MCF 10A (cell line): ENCODE results near the gene DNM3. TPM values are rescaled to one million over a fixed set of nuclear protein-coding genes. Genes with fewer than 3 reads are reported as not detected.

Source experiments
- BruUV-seq: library from RNA; stranded (reverse); fragments of 400-500 nt; replicated peaks from 2 replicates; lab custom pipeline; 2021; lab: Mats Ljungman, UMichigan
- CTCF ChIA-PET: fragments of 300-600 bp; sonication (Branson Sonifier 250); formaldehyde crosslinking; extraction: SDS; loops from one replicate; lab custom pipeline; 2021; ENCODE audit warnings: antibody characterized with exemption, inconsistent platforms; lab: Yijun Ruan, JAX
- POLR2A ChIA-PET: fragments of 300-600, 350-650 bp; sonication (Branson Sonifier 250); formaldehyde crosslinking; extraction: SDS; loops from one replicate; lab custom pipeline; 2020; ENCODE audit warnings: antibody characterized with exemption, inconsistent platforms; lab: Yijun Ruan, JAX
- DNase-seq: peaks from one replicate; pipeline ENCODE4 v3.0.0-alpha.2; 2018; ENCODE audit not compliant: unreplicated experiment
- H3K27ac Mint-ChIP-seq: one replicate; pipeline ENCODE4 v1.8.0; 2022; ENCODE audit warnings: mild to moderate bottlenecking, low read depth, mixed read lengths; ENCODE audit not compliant: unreplicated experiment
- H3K27me3 Mint-ChIP-seq: one replicate; pipeline ENCODE4 v1.8.0; 2022; ENCODE audit warnings: mixed read lengths; ENCODE audit not compliant: insufficient read depth, unreplicated experiment
- H3K36me3 Mint-ChIP-seq: one replicate; pipeline ENCODE4 v1.8.0; 2022; ENCODE audit warnings: mild to moderate bottlenecking, moderate library complexity, mixed read lengths; ENCODE audit not compliant: insufficient read depth, unreplicated experiment
- H3K4me1 Mint-ChIP-seq: one replicate; pipeline ENCODE4 v1.8.0; 2022; ENCODE audit warnings: mixed read lengths; ENCODE audit not compliant: insufficient read depth, unreplicated experiment
- H3K4me3 Mint-ChIP-seq: one replicate; pipeline ENCODE4 v1.8.0; 2022; ENCODE audit warnings: mild to moderate bottlenecking, moderate library complexity, mixed read lengths; ENCODE audit not compliant: unreplicated experiment
- H3K9me3 Mint-ChIP-seq: one replicate; pipeline ENCODE4 v1.8.0; 2022; ENCODE audit warnings: mixed read lengths; ENCODE audit not compliant: unreplicated experiment
- CTCF ChIP-seq: fragments of 200-600 bp; IDR thresholded peaks from one replicate; pipeline ENCODE4 v1.8.0; 2022; ENCODE audit warnings: antibody characterized with exemption, mild to moderate bottlenecking; ENCODE audit not compliant: unreplicated experiment
- intact Hi-C: fragments of 100-400 bp; cut with micrococcal nuclease; formaldehyde crosslinking; loops from 2 replicates; pipeline ENCODE4 v1.14.1; 2022
- total RNA-seq: library from RNA; stranded (reverse); gene quantifications from 2 replicates; pipeline ENCODE4 v1.2.3, GENCODE V29; 2022

The DNM3 gene
- total RNA-seq, 1 experiment from 2014 or later, result 0.68 TPM

DNA sequence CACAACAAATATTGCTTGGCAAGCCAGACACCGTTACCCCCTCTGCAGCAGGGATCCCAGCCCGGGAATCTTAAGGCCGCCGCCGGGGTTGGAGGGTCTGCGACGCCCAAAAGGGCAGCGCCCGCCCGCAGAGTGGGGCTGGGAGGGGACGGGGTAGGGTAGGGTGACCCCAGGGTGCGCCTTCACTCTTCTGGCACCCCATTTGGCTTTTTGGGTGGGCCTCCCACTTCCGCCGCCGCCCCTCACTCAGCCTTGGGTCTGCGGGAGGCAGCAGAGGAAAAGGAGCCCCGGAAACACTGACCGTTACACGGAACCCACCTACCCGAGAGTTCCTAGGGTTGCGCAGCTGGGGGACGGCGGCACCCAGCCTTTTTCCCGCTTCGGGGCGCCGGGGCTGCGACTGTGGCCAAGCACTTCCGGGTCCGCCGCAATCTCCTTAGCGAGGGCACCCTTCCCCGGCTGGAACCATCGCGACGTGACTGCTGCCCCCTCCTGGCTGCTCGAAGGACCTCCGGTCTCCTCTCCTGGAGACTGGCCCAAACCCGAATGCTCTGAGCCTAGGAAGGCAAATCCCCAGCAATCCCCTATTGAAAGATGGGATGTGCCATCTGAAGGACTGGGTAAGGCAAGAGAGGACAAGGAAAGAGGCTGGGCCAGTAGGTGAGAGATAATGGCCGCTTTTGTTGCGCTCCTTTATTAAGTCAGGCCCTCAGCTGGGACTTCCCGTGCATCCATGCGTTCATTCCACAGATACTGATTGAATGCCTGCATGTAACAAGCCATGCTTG is 602.6 kb downstream of the DNM3 start, which contains the start of gene PIGC:
Gene PIGC (minus strand): TSS at position 404 of the 788 bp plus-strand sequence. CDS start 1,447 bp downstream, outside the sequence.
- POLR2A ChIA-PET, result interaction anchor here (0.7 to 1.6 kb wide), 14 partner anchors 9 to 276 kb away, joined by 3 to 4 read pairs (median 3); partner anchors contain the start of gene SUCO
- H3K27ac Mint-ChIP-seq, result peak within 1 kb of the TSS; percentile 92
- CTCF ChIA-PET, result interaction anchor here (0.6 to 10.2 kb wide), 56 partner anchors 10 to 1071 kb away, joined by 3 to 183 read pairs (median 4); partner anchors contain the start of genes C1orf105, DNM3 and SUCO
- H3K9me3 Mint-ChIP-seq, result no peaks in the 10 kb centered on the region
- peaks cover 19% of the 10 kb centered on the region for H3K36me3 Mint-ChIP-seq
- H3K27me3 Mint-ChIP-seq, result no peaks in the 10 kb centered on the region
- intact Hi-C loops, result loop anchor here (1.0 kb wide), 2 partner anchors 354 to 442 kb away; no protein-coding TSS in a partner anchor
- H3K4me3 Mint-ChIP-seq, result peak within 1 kb of the TSS; percentile 85
- H3K4me1 Mint-ChIP-seq, result peaks cover 33% of the 10 kb centered on the region
- DNase-seq, result peak; percentile 93
- BruUV-seq, result TSS peak; percentile 56
- peak; percentile 87 for TF ChIP-seq CTCF

GRCh38 chr1:172446547-172446946 is 605.2 kb downstream of the DNM3 start:
- Mint-ChIP-seq H3K36me3 (peaks cover 11% of the 10 kb centered on the region), H3K9me3 (no peaks in the 10 kb centered on the region), H3K27ac (no peak overlapping the region), H3K4me1 (peaks cover 37% of the 10 kb centered on the region), H3K4me3 (no peak overlapping the region), H3K27me3 (no peaks in the 10 kb centered on the region)
- DNase-seq, result no peak
- CTCF ChIA-PET, result interaction anchor here (0.6 to 10.2 kb wide), 11 partner anchors 16 to 772 kb away, joined by 3 to 183 read pairs (median 4); no protein-coding TSS in a partner anchor
- POLR2A ChIA-PET, result interaction anchor here (0.8 to 1.0 kb wide), 2 partner anchors 51 to 273 kb away, joined by 4 read pairs; no protein-coding TSS in a partner anchor
- intact Hi-C loops, result no loop called here
- BruUV-seq, result no TSS peak
- no peak for TF ChIP-seq CTCF

DNA sequence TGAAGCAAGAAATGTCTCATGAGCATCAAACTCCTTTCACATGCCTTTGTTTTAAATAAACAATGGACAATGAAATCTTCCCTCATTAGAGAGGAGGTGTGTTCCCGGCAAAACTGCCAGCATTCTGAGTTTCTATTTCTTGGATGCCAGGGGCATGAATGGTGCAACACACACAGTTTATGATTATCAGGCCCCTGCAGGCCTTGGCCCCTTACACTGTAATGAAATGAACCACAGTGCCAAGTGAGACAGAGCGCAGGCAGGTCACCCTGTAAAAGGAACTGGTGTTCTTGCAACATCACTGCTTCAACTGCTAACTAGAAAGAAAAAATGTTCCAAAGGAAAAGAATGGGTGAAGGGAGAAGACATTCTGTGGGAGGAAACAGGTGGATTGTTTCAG is 606.3 kb downstream of the DNM3 start:
- H3K27me3 Mint-ChIP-seq, result no peaks in the 10 kb centered on the region
- H3K4me1 Mint-ChIP-seq, result peaks cover 28% of the 10 kb centered on the region
- no peak overlapping the region for H3K27ac Mint-ChIP-seq
- CTCF ChIA-PET, result interaction anchor here (2.3 to 7.5 kb wide), 3 partner anchors 12 to 445 kb away, joined by 8 to 89 read pairs (median 31); no protein-coding TSS in a partner anchor
- intact Hi-C loops, result no loop called here
- H3K4me3 Mint-ChIP-seq, result no peak overlapping the region
- TF ChIP-seq CTCF, result no peak
- POLR2A ChIA-PET, result no interaction called here
- H3K9me3 Mint-ChIP-seq, result no peaks in the 10 kb centered on the region
- peak; percentile 74 for DNase-seq
- BruUV-seq, result no TSS peak
- H3K36me3 Mint-ChIP-seq, result no peaks in the 10 kb centered on the region
